Iris pigment epithelial cell (primary cell): Measurements from ENCODE around the gene ASCC1.
"Not testable (repeated sequence)": the region's sequence is repeated elsewhere in the genome, so short reads cannot be mapped to it uniquely, and the experiment has no call there.

ENCODE experiments used
- DNase-seq: peaks from one replicate; pipeline ENCODE4 v3.0.0-alpha.2; 2011; ENCODE audit warnings: low read depth

The ASCC1 gene

DNA sequence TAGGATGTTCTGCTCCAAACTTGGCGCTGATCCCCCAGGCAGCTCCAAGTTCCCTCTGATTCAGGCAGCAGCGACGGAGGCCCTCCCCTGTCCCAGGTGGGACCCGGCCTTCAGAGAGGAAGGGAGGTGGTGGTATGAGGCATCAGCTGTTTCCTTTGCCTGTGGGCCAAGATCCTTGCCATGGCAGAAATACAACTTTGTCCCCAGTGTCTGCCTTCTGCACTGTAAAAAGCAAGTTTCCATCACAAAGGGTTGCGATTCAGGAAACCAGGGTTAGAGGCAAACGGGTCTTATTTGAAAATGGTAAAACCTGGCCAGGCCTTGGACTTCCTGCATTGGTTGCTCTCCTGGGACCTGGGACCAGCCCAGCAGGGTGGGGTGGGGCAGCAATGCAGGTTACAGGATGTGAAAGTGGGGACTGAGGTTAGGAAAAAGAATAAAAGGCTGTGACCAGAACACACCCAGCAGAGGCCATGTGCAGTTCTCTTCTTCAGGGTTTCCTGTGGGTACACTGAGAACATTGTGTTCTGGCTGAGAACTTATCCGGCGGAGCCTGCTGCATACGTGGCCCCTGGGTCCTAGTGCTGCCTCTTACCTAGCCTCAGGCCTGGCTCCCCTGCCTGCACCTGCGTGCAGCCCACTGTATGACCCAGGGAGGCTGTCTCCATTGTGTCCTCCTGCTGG is 32.5 kb upstream of the ASCC1 start:
- DNase-seq: peak; percentile 89

DNA sequence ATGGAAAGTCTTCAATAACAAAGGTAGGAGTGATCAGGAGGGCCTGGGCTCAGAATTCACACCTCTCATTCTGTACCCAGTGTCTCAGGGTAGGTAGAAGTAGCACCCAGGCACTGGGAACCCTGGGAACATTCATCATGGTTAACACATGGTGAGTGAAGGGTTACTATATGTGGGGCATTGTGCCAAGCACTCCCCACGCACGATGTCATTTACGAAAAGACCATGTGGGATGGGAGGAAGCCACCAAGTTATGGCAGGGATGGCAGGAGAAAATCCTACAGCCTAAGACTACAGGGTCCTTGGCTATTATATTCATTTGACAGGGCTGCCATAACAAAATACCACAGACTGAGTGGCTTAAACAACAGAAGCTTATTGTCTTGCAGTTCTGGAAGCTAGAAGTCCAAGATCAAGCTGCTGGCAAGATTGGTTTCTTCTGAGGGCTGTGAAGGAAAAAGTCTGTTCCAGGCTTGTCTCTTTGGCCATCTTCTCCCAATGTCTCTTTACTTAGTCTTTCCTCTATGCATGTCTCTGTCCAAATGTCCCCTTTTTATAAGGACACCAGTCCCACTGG is 30.0 kb upstream of the ASCC1 start:
- no peak for DNase-seq

DNA sequence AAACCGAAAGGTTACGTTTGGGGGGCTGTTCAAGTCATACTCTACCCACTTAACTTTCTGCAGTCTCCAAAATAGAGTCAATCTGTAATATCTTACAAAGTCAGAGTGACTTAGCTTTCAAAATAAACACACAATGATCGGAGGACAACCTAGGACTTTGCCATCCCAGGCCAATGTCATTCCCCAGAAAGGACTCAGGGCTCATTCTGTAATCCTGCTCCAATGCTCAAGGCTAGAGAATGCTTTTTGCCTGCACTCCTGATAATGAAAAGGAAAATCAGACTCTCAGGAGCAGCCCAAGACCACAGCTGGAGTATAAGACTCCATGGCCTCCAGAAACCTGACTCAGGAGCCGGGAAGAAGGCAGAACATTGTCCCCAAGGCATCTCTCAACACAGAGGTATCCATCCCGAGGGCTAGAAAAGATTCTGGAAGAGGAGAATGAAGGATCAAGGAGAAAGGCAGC is 28.5 kb upstream of the ASCC1 start:
- no peak for DNase-seq

DNA sequence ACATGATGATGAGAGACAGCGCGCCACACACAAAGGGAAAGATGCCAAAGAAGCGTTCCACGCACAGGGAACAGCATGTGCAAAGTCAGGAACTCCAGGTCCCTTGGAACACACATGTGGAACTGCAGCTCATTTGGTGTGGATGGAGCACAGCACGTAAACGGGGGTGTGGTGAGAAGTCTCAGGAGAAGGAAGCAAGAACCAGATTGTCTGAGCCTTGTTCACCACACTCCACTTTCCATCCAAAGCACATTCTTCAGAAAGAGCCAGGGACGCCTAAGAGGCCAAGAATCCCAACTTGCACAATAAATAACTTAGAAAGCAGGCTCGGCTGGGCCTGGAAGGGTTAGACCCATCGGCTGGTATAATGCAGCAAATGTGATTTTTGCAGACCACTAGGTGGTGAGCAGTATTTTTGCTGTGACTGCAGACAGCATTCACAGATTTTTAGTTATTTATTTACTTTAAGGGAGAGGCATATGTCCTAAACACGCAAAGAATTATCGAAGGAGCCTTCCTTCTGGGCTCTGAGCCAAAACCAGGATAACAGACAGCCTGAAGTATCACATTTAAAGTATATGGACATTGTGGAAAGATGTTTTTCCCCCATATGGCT is 27.9 kb upstream of the ASCC1 start:
- peak; percentile 97 for DNase-seq

DNA sequence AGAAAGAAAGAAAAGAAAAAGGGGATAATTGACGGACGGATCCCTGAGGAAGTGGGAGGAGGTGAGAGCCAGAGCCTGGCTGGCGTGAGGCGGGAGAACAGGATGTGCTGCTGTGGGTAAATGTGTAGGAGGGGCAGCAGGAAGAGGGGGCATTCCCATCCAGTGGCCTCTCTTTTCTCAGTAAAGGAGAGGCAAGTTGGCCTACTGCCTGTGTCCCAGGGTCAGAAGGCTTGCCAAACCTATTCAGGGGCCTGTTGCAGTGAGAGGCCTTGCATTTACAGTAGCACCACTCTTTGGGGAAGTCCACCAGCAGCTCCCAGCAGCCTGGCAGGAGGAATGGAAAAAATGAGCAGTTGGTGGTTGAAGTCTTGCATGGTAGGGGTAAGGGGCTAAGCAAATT is 26.6 kb upstream of the ASCC1 start:
- peak; percentile 64 for DNase-seq

DNA sequence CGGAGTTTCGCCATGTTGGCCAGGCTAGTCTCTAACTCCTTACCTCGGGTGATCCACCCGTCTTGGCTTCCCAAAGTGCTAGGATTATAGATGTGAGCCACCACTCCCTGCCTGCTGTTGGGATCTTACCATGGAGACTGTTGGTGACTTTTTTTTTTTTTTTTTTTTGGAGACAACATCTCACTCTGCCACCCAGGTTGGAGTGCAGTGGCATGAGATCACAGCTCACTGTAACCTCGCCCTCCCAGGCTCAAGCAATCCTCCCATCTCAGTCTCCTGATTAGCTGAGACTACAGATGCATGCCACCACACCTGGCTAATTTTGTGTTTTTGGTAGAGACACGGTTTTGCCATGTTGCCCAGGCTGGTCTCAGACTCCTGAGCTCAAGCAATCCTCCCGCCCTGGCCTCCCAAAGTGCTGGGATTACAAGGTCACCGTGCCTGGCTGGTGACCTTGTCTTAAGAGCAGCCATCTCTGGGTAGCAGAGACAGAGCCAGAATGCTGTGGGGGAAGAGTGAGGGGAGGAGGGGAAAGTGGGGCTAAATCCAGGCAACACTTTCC is 25.7 kb upstream of the ASCC1 start:
- DNase-seq: no peak

DNA sequence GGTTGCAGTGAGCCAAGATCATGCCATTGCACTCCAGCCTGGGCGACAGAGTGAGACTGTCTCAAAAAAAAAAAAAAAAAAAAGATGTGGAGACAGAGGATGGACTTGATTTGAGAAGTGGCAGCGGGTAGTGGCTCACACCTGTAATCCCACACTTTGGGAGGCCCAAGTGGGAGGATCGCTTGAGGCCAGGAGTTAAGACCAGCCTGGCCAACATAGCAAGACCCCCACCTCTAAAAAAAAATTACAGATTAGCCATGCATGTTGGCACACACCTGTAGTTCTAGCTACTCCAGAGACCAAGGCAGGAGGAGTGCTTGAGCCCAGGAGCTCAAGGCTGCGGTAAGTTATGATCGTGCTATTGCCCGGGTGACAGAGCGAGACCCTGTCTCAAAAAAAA is 24.3 kb upstream of the ASCC1 start:
- DNase-seq: no peak

DNA sequence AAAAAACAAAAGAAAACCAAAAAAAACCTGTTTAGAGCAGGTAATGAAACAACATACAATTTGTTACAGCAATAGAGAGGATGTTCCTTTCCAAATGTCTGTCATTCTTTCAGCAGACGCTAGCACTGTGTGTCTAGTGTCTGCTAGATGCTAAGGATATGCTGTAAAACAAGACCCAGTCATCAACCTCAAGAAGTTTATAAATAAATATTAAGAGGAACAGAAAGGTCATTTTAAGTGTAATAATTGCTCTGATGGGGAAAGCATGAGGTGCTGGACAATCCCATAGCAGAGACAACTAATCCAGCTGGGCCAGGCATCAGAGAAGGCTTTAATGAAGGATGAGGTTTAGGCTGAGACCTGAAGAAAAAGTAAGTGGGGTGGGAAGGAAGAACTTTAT is 23.3 kb upstream of the ASCC1 start:
- no peak for DNase-seq

DNA sequence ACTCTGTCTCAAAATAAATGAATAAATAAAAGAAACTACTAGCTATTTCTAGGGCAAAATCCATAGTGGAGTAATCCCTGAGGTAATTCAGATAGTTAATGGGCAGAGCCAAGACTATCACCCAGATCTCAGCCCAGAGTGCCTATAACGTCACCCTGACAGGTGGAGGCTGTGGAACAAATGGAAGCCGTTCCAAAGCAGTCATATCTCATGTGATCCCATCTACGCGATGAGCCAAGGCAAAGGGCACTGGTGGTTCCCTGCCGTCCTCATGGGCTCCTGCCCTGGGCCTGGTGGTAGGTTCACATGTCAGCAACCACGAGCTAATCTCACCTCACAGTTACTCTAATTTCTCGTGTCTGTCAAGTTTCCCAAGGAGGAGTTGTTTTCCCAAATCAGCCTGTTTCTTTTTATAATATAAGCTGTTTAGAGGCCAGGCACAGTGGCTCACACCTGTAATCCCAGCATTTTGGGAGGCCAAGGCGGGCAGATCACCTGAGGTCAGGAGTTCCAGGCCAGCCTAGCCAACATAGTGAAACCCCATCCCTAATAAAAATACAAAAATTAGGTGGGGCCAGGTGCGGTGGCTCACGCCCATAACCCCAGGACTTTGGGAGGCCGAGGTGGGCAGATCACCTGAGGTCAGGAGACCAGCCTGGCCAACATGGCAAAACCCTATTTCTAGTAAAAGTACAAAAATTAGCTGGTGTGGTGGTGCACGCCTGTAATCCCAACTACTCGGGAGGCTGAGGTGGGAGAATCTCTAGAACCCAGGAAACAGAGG is 22.5 kb upstream of the ASCC1 start:
- DNase-seq: no peak

DNA sequence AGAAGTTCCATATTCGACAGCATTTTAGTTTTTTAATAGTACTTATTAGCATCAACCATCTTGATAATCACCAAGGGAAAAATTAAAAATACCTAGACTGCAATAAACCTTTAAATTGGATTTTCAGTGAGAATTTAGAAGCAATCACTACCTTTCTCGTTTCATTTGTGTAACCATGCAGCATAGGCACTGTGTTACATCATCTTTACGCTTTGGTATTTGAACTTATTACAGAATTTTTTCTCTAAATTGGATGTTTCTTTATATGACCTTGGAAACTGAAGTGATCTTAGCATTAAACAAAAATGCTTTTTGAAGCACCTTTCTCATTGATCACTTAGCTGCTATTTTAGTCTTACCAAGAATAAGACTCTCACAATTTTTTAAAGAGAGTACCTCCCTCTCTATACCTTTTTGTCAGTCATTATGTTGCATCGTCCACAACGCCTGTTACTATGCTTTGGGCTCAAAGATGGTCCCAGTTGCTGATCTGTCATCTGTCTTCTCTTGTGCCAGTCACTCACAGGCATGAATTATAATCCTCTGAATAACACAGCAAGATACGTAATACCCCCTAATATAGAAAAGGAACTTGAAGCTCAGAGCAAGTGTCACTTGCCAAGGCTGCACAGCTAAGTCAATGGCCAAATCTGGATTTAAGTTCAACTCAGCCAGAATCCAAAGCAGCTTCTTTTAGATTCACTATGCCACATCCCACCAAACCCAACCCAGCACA is 19.6 kb upstream of the ASCC1 start:
- DNase-seq: no peak

DNA sequence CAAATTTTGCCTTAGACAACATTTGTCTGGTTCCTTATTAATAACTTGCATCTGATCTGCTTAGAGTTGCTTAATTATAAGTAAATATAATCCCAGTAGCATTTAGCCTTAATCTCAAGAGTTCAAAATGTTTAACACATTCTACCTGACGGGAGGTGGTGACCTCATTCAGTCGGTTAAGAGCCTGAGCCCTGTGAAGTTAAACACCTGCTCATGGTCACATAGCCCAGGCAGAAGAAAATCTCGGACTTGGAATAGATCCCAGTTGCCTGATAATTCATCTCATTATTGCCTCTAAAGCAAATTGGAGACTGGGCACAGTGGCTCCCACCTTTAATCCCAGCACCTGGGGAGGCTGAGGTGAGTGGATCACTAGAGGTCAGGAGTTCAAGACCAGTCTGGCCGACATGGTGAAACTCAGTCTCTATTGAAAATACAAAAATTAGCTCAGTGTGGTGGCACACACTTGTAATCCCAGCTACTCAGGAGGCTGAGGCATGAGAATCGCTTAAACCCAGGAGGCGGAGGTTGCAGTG is 18.6 kb upstream of the ASCC1 start:
- no peak for DNase-seq

DNA sequence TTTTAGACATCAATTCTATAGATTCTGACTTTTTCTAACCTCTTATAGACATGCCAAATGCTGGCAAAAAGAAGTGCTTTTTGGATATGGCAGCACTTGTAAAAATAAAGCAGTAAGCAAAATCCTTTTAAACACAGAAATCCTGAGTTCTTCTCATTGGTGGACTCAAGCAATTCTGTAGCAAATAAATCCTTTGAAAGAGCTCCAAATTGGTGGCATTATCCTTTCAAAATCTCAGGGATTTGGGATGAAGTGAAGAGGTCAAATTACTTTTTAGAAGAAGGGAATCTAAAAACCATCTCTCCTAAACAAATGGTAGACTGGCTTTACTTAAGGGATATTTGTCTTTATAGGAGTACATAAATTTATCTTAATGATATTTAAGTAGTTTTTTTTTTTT is 17.5 kb upstream of the ASCC1 start:
- DNase-seq: no peak

DNA sequence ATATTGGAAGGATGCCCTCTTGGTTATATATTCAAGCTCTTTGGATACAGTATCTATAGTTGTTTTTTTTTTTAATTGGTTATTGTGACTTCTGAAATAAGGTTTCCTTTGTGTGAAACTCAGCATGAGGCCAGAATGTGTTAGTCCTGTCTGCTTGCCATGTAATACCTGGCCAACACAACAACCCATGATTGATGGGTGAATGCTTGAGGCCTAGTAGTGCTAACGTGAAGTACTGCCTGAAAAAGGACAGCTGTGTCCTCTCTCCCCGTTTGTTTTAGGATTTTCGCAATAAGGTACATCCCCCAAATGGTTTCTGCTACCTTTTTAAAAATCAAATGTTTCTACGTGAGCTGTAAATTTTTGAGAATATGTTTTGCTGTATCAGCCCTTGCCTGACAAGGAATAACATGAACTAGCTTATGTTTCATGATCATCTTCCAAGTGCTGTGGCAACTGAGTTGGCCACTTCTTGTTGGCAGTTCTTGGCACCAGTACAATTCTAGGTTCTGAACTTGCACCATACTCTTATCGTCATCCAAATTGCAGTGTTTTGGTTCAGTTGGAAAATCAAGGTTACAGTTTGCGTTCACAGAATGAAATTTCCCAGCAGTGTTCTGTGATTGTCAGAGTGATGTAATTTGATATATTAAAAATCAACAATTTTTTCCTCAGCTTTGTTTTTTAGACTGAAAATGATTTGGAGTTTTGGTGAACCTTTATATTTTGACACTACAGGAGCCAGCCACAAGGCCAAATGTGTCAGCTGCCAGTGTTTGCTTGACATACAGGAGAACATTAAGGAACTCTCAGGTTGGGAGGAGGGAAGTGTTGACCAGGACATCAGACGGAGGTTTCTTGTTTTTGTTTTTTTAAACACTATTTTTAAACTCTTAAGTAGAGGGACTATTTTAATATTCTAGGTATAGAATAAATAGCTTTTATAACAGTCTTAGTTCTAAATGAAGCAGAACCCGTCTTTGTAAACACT is 13.5 kb upstream of the ASCC1 start:
- peak; percentile 78 for DNase-seq

DNA sequence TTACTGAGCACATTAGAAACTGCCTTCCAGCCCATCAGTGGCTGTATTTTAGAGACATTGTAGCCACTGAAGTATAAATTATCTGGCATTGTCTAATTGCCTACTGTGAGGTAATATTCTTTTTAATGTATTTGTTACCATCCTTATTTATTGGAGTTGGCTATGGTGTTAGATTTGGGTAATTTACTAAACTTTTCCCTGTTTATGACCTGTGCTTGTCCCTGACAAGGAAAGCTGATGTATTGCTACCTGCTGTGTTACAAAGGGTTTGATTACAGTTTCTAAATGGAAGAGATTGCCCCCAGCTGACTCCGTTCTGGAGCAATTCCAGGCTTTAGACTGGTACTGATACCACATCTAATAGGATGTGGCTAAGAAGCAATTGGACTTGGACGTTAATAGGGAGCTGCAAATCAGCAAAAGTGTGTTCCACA is 12.3 kb upstream of the ASCC1 start:
- DNase-seq: no peak

DNA sequence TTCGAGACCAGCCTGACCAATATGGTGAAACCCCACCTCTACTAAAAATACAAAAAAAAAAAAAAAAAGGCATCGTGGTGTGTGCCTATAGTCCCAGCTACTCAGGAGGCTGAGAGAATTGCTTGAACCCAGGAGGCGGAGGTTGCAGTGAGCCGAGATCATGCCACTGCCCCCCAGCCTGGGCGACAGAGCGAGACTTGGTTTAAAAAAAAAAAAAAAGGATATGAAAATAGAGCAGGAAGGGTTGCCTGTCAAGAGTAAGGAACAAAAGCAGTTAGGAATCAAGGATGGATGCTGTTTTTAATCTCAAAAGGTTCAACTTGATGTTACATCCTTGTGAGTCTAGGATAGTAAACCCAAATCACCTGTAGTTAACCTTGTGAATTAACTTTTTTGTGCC is 11.8 kb upstream of the ASCC1 start:
- DNase-seq: no peak

DNA sequence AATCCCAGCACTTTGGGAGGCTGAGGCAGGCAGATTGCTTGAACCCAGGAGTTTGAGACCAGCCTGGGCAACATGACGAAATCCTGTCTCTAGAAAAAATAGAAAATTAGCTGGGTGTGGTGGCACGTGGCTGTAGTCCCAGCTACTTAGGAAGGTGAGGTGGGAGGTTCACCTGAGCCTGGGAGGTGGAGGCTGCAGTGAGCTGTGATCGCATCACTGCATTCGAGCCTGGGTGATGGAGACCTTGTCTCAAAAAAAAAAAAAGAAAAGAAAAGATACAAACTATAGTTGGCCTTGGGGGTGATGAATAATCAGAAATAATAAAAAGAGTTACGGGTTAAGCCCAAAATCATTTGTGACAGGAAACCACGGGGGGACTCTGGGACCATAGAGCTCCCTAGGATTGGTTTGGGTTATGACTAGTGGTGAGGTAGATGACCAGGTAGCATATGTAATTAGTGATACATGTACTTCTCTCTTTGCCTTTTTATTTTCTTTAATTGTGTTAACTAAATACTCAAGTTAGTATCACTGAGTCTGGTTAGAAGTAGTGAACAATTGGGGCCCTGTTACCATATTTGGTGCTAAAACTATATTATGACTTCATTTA is 10.4 kb upstream of the ASCC1 start:
- DNase-seq: no peak

DNA sequence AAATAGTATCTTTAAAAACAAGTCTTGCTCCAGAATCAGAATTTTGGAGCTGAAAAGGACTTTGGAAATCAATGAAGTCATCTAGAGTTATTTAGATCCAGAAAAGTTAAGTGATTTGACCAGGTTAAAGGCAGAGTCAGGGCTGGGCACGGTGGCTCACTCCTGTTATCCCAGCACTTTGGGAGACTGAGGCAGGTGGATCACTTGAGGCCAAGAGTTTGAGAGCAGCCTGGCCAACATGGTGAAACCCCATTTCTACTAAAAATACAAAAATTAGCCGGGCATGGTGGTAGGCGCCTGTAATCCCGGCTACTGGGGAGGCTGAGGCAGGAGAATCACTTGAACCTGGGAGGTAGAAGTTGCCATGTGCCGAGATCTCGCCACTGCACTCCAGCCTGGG is 8.1 kb upstream of the ASCC1 start:
- DNase-seq: not testable (repeated sequence)

DNA sequence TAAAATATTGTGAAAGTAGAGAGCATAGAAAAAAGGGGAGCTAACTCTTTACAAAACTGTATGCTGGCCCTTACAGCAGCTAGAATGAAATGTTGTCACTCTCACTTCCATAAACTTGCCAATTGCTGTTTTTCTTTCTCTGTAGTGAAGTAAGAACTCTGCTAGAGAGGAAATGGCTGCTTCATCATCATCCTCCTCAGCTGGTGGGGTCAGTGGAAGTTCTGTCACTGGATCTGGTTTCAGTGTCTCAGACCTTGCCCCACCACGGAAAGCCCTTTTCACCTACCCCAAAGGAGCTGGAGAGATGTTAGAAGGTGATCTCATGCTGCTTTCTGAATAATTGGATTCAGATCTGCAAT is 7.6 kb upstream of the ASCC1 start:
- peak; percentile 69 for DNase-seq

DNA sequence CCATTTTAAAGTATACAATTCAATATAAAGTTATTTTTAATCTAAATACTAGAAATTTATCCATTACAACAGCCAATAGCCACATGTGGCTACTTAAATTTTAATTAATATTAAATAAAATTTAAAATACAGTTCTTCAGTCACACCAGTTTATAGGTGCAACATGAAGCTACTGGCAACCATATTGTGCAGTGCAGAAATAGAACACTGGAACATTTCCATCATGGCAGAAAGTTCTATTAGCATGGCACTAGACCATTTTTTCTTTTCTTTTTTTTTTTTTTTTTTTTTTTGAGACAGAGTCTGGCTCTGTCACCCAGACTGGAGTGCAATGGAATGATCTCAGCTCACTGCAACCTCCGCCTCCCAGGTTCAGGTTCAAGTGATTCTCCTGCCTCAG is 5.2 kb upstream of the ASCC1 start:
- no peak for DNase-seq

DNA sequence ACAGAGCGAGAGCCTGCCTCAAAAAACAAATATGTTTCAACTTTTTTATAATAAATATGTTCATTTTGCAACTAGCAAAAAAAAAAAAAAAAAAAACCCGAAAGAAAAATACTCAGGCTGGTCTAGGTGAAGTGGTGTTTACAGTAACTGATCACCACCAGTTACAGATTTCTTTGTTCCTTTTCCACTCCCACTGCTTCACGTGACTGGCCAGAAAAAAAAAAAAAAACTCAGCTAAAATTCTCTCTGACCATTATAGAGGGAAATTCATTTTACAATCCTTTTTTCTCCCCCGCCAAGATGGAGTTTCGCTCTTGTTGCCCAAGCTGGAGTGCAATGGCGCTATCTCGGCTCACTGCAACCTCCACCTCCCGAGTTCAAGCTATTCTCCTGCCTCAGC is 4.6 kb upstream of the ASCC1 start:
- DNase-seq: no peak
